Endodermal cell (in vitro differentiated cells): ENCODE results near the gene PIM1. TPM values are rescaled to one million over a fixed set of nuclear protein-coding genes. Genes with fewer than 3 reads are reported as not detected.

ENCODE experiments used
- DNase-seq: peaks from one replicate; pipeline ENCODE4 v3.0.0-alpha.2; 2017
- H3K27ac ChIP-seq: 2 replicates; pipeline ENCODE4 v1.5.1; 2013; ENCODE audit warnings: mild to moderate bottlenecking, low read depth, low read length, moderate library complexity
- H3K27me3 ChIP-seq: 2 replicates; pipeline ENCODE4 v1.6.1; 2013; ENCODE audit warnings: mild to moderate bottlenecking, low read length, moderate library complexity; ENCODE audit not compliant: insufficient read depth, control insufficient read depth, poor library complexity, severe bottlenecking
- H3K36me3 ChIP-seq: 2 replicates; pipeline ENCODE4 v1.7.0; 2013; ENCODE audit warnings: mild to moderate bottlenecking, low read length, moderate library complexity; ENCODE audit not compliant: control insufficient read depth, insufficient read depth
- H3K4me1 ChIP-seq: one replicate; pipeline ENCODE4 v1.7.0; 2013; ENCODE audit warnings: low read length; ENCODE audit not compliant: control insufficient read depth, insufficient read depth
- H3K4me3 ChIP-seq: 2 replicates; pipeline ENCODE4 v1.5.1; 2013; ENCODE audit warnings: mild to moderate bottlenecking, low read length, moderate library complexity
- H3K9ac ChIP-seq: 2 replicates; pipeline ENCODE4 v1.6.1; 2013; ENCODE audit warnings: mild to moderate bottlenecking, low read length, moderate library complexity; ENCODE audit not compliant: poor library complexity, severe bottlenecking; ENCODE audit errors: extremely low read depth
- H3K9me3 ChIP-seq: 2 replicates; pipeline ENCODE4 v1.6.1; 2013; ENCODE audit warnings: mild to moderate bottlenecking, low read length, moderate library complexity; ENCODE audit not compliant: control insufficient read depth
- H3K27ac Mint-ChIP-seq: 2 replicates; pipeline ENCODE4 v1.8.0; 2020; ENCODE audit warnings: mixed read lengths
- H3K27me3 Mint-ChIP-seq: 2 replicates; pipeline ENCODE4 v1.8.0; 2021; ENCODE audit warnings: mild to moderate bottlenecking, mixed read lengths; ENCODE audit not compliant: insufficient read depth
- H3K36me3 Mint-ChIP-seq: 2 replicates; pipeline ENCODE4 v1.8.0; 2020; ENCODE audit warnings: low read depth, mixed read lengths
- H3K4me1 Mint-ChIP-seq: 2 replicates; pipeline ENCODE4 v1.8.0; 2020; ENCODE audit warnings: mixed read lengths
- H3K4me3 Mint-ChIP-seq: 2 replicates; pipeline ENCODE4 v1.8.0; 2020; ENCODE audit warnings: mild to moderate bottlenecking, moderate library complexity, mixed read lengths
- H3K9me3 Mint-ChIP-seq: 2 replicates; pipeline ENCODE4 v1.8.0; 2020; ENCODE audit warnings: mild to moderate bottlenecking, mixed read lengths
- CTCF ChIP-seq: fragments of 200-600 bp; sonication (generic); conservative IDR thresholded peaks from 2 replicates; pipeline ENCODE4 v1.5.0; 2021; ENCODE audit warnings: antibody characterized with exemption, mild to moderate bottlenecking
- WGBS, 2 experiments: methylation state at CpG; one replicate each; pipeline versions ENCODE4 v1.1.5 to v1.1.7; 2013; ENCODE audit warnings: missing lambda C conversion rate in 2 of 2, mixed read lengths in 1 of 2; ENCODE audit not compliant: insufficient coverage in 1 of 2, insufficient read length in 1 of 2; 5-methylcytosine and 5-hydroxymethylcytosine counted together
- total RNA-seq, 2 donors: library from RNA; stranded (reverse); fragmentation: NEBNext Ultra II Directional in 1 of 2; extraction: Animal tissue kit (Norgen Biotek cat#: 25700) in 1 of 2; gene quantifications; 2 replicates in 1 of 2; 3 replicates in 1 of 2; pipeline ENCODE4 v1.2.1, GENCODE V29; 2021

PIM1 gene
- total RNA-seq, 2 donors from 2014 or later: 43.9 to 65.3 TPM

- whole genome bisulfite sequencing, 2 experiments: 92 to 95% methylated on average over 4 to 6 of the region's 7 CpGs
- Mint-ChIP-seq H3K9me3 (no peaks in the 10 kb centered on the region), H3K4me1 (peaks cover under 1% of the 10 kb centered on the region), H3K4me3 (no peak overlapping the region), H3K27ac (no peak overlapping the region), H3K27me3 (no peaks in the 10 kb centered on the region), H3K36me3 (no peaks in the 10 kb centered on the region)
- DNase-seq: peak; percentile 40
- Histone ChIP-seq H3K36me3 (no peaks in the 10 kb centered on the region), H3K9ac (no peak overlapping the region), H3K27me3 (no peaks in the 10 kb centered on the region), H3K4me3 (no peak overlapping the region), H3K9me3 (no peaks in the 10 kb centered on the region), H3K4me1 (no peaks in the 10 kb centered on the region), H3K27ac (no peak overlapping the region)
- TF ChIP-seq CTCF: no peak
These were observed 17.5 kb downstream of the PIM1 start for GRCh38 chr6:37187321-37188022.

- no peaks in the 10 kb centered on the region for H3K36me3 ChIP-seq
- WGBS, 2 experiments: 67 to 94% methylated on average over 1 to 2 of the region's 2 CpGs
- H3K27me3 Mint-ChIP-seq: no peaks in the 10 kb centered on the region
- H3K4me3 Mint-ChIP-seq: no peak overlapping the region
- H3K27ac ChIP-seq: no peak overlapping the region
- no peaks in the 10 kb centered on the region for H3K4me1 ChIP-seq
- no peak overlapping the region for H3K4me3 ChIP-seq
- no peaks in the 10 kb centered on the region for H3K9me3 Mint-ChIP-seq
- H3K36me3 Mint-ChIP-seq: no peaks in the 10 kb centered on the region
- no peak overlapping the region for H3K27ac Mint-ChIP-seq
- no peaks in the 10 kb centered on the region for H3K9me3 ChIP-seq
- peaks cover 5% of the 10 kb centered on the region for H3K4me1 Mint-ChIP-seq
- DNase-seq: peak; percentile 13
- no peak overlapping the region for H3K9ac ChIP-seq
- TF ChIP-seq CTCF: no peak
- H3K27me3 ChIP-seq: no peaks in the 10 kb centered on the region
These were observed 19.1 kb downstream of the PIM1 start for GRCh38 chr6:37188962-37189510.

GRCh38 chr6:37190159-37190535 lies 20.2 kb downstream of the PIM1 start:
- no peak overlapping the region for H3K9ac ChIP-seq
- no peaks in the 10 kb centered on the region for H3K36me3 ChIP-seq
- H3K27me3 ChIP-seq: no peaks in the 10 kb centered on the region
- Mint-ChIP-seq H3K9me3 (no peaks in the 10 kb centered on the region), H3K27ac (no peak overlapping the region), H3K27me3 (no peaks in the 10 kb centered on the region), H3K4me3 (no peak overlapping the region), H3K4me1 (peaks cover 5% of the 10 kb centered on the region), H3K36me3 (no peaks in the 10 kb centered on the region)
- peak; percentile 17 for DNase-seq
- H3K9me3 ChIP-seq: no peaks in the 10 kb centered on the region
- 60 to 92% methylated on average over 1 of the region's 1 CpG for WGBS, 2 experiments
- no peak for TF ChIP-seq CTCF
- H3K27ac ChIP-seq: no peak overlapping the region
- no peaks in the 10 kb centered on the region for H3K4me1 ChIP-seq
- H3K4me3 ChIP-seq: no peak overlapping the region
